Measurements from ENCODE around the gene EPHB6. TPM values are rescaled to one million over a fixed set of nuclear protein-coding genes. Genes with fewer than 3 reads are reported as not detected.

EPHB6 gene
- total RNA-seq, 1 donor from 2014 or later, result under 0.01 TPM

DNA sequence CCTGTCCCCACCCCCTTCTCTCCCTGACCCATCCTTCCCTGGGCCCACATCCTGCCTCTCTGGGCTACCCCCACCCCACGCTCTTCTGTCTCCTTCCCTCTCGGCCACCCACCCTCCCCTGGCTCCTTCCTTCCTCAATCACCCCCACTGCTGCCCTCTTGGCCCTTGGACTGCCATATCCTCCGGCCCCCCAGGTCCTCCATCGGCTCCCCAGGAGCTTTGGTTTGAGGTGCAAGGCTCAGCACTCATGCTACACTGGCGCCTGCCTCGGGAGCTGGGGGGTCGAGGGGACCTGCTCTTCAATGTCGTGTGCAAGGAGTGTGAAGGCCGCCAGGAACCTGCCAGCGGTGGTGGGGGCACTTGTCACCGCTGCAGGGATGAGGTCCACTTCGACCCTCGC lies 10.9 kb downstream of the EPHB6 start:
- no peak for DNase-seq (ENCODE audit: low read depth in 2 of 2)

DNA sequence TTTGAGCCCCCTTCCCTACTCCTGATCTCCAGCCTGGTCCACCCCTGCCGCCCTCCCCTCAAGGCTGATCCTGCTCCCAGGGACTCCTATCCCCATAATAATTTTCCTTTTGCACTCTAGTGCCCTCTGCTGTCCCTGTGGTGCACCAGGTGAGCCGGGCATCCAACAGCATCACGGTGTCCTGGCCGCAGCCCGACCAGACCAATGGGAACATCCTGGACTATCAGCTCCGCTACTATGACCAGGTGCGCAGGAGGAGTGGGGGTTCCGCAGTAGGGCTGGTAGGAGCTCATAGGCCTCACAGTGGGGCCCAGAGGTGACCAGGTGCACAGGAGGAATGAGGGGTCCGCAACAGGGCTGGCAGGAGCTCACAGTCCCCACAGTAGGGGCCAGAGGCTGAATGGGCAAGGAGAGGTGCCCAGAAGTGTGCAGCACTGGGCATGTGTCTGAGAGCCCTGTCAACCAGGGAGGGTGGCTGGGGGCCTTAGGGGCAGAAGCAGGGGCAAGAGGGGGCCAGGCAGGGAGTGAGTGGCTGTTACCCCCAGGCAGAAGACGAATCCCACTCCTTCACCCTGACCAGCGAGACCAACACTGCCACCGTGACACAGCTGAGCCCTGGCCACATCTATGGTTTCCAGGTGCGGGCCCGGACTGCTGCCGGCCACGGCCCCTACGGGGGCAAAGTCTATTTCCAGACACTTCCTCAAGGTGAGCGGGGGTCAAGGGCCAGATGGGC lies 11.7 kb downstream of the EPHB6 start:
- peak; percentile 16 to 49 for DNase-seq (ENCODE audit: low read depth in 2 of 2)

DNA sequence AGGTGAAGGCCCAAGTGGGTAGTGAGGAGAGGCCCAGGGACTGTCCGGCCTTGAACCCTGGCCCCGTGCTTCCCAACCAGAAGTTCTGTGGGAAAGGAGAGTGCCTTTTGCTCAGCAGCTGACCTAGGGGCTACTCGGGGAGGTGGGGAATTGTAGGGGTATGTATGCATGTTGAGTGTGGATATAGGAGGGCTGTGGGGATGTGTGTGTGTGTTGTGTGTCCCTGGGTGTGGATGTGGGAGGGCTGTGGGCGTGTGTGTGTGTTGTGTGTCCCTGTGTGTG lies 12.2 kb downstream of the EPHB6 start:
- DNase-seq (ENCODE audit: low read depth in 2 of 2), result no peak

DNA sequence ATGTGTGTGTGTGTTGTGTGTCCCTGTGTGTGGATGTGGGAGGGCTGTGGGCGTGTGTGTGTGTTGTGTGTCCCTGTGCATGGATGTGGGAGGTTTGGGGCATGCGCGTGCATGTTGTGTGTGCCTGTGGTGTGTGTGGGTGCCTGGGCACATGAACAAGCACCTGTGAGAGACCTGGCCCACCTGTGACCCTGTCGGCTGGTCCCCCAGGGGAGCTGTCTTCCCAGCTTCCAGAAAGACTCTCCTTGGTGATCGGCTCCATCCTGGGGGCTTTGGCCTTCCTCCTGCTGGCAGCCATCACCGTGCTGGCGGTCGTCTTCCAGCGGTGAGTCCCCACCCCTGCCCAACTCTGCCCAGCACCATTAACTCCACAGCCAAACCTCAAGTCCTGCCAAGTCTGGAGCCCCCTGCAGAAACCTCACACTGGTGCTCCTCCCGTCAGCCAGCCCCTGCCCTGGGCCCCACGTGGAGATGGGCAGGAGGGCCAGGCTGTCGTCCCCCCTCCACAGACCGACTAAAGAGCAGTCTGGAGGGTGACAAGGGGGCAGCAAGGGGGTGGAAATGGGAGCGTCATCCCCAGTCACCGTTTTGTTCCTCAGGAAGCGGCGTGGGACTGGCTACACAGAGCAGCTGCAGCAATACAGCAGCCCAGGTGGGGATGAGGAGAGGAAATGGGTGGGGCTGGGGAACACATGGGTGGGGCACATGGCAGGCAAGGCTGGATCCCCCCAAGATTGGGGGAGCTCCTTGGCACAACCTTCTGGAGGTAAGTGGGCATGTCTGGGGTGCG lies 12.7 kb downstream of the EPHB6 start:
- DNase-seq (ENCODE audit: low read depth in 2 of 2), result no peak

- DNase-seq (ENCODE audit: low read depth in 2 of 2), result no peak
Measured at GRCh38 chr7:142868188-142868985, 13.5 kb downstream of the EPHB6 start.

GRCh38 chr7:142868986-142869415 lies 14.1 kb downstream of the EPHB6 start:
- no peak for DNase-seq (ENCODE audit: low read depth in 2 of 2)

DNA sequence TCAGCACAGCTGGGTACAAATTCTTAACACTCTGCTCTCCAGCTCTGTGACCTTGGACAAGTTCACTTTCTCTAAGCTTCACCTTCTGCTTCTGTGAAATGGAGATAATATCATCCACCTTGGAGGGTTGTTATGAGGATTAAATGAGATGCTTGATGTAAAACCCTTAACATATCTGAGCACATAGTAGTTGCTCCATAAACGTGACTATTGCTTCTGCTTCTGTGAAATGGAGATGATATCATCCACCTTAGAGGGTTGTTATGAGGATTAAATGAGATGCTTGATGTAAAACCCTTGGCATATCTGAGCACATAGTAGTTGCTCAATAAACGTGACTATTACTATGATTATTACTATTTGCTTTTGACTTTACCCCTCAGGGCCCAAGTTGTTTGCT lies 14.6 kb downstream of the EPHB6 start:
- DNase-seq (ENCODE audit: low read depth in 2 of 2), result no peak

DNA sequence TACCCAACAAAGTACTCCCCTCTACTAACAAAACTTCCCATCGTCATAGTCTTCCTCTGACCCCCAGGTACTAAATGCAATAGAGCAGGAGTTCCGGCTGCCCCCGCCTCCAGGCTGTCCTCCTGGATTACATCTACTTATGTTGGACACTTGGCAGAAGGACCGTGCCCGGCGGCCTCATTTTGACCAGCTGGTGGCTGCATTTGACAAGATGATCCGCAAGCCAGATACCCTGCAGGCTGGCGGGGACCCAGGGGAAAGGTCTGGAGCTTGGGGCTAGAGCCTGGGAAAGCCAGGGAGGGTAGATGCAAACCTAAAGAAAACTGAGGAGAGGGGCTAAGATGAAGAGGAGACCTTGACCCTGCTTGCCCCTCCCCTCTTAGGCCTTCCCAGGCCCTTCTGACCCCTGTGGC lies 15.3 kb downstream of the EPHB6 start:
- no peak for DNase-seq (ENCODE audit: low read depth in 2 of 2)

- DNase-seq (ENCODE audit: low read depth in 2 of 2), result no peak
Measured at GRCh38 chr7:142870566-142871259, 15.8 kb downstream of the EPHB6 start.

DNA sequence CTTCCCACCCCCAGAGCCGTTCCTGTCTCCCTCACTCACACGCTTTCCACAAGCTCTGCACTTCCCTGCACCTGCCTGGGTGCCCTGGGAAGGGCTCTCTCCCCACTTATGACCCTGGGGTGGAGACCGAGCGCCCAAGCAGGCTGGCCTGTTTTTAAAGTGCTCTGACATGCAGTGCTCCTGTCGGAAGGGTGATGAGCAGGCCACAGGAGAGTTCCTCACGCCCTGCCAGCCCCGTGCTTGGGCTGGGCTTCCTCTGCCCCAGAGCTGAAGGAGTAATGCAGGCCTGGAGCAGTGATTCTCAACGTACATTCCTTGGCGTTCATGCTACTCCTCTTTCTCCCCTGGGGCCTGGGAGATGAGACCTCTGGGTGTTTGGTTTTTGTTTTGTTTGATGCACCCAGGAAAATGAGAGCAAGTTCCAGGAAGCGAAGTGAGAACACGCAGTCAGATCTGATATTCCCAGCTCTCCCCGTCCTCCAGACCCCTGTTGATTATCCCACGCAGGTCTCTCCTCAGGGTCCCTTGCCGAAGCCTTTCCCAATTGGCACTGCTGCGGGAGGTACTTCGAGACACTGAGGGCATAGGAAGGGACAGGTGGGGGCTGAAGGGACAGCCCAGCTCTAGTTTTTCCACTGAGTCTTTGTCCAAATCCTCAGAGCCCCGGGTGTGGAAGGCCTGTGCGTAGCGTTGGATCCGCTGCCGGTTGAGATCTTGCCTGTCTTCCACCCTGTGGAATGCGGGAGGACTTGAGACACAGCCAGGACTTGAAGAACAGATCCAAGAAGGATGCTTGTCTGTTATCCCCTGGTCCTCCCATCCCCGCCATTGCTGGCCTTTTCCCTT lies 16.6 kb downstream of the EPHB6 start:
- DNase-seq (ENCODE audit: low read depth in 2 of 2), result no peak

GRCh38 chr7:142872106-142872675 lies 17.3 kb downstream of the EPHB6 start:
- DNase-seq (ENCODE audit: low read depth in 2 of 2), result no peak

- DNase-seq (ENCODE audit: low read depth in 2 of 2), result no peak
Measured at GRCh38 chr7:142873281-142873784, 18.5 kb downstream of the EPHB6 start.

DNA sequence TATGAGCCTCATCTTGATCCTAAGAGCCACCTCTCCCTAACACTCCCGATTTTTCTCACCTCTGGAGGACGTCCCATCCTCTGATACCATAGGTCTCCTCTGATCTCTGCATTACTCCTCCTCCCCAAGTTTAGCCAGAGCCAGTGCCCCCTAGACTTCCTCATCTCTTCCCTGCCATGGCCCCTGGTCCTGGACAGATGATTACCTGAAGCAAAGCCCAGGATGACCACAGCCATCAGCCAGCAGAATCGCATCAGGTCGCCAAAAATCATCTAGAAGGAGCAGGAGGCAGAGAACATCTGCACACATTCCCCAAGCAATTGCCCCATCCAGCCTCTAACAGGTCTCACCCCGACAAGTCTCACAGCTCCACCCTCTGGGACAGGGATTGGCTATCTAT lies 19.0 kb downstream of the EPHB6 start:
- no peak for DNase-seq (ENCODE audit: low read depth in 2 of 2)

- DNase-seq (ENCODE audit: low read depth in 2 of 2), result no peak
Measured at GRCh38 chr7:142874409-142874808, 19.5 kb downstream of the EPHB6 start.

DNA sequence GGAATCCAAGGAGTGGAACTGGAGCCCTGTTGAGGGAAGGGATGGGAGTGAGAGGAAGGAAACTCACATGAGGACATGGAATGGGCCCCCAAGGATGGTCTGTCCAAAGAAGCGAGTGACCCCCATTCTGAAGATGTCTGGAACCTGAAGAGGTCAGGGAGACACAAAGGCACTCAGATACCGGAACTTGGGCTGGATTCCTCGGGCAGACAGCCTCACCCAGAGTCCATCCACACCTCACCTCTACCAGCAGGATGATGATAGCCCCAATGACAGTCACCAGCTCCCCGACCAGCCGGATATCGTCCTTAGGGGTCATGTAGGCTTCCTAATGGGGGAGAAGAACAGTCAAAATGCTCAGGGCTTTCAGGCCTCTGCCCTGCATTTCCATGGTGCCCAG lies 20.0 kb downstream of the EPHB6 start:
- no peak for DNase-seq (ENCODE audit: low read depth in 2 of 2)

GRCh38 chr7:142875456-142875855 lies 20.6 kb downstream of the EPHB6 start:
- no peak for DNase-seq (ENCODE audit: low read depth in 2 of 2)

DNA sequence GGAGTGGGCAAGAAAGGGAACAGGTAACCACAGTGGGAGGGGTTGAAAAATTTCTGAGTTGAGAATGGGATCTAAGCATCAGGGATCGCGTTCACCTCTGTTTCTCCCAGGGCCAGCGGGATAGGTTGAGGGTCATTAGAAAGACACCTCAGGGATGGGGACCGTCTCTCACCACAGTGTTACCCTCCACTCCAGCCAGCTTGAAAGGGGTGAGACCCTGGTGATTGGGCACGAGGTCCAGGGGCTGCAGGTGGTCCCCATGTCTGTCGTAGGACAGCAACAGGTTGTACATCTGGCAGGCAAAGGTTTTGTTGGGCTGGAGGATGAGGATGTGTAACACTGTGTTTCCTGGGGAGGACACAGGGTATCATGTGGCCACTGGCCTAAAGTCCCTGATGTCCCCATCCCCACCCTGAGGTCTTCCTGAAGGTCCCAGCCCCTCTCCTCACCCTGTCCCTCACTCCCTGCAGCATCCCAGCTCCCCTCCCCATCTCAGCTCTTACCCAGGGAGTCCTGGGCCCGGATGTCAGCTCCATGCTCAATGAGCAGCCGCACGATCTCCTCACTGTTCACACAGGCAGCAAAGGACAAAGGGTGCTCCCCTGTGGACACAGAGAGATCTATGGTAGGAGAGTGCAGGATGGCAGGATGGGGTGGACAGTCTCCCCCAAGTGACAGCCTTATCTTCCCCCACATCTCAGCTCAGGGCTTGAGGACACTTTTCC lies 21.5 kb downstream of the EPHB6 start:
- no peak for DNase-seq (ENCODE audit: low read depth in 2 of 2)

DNA sequence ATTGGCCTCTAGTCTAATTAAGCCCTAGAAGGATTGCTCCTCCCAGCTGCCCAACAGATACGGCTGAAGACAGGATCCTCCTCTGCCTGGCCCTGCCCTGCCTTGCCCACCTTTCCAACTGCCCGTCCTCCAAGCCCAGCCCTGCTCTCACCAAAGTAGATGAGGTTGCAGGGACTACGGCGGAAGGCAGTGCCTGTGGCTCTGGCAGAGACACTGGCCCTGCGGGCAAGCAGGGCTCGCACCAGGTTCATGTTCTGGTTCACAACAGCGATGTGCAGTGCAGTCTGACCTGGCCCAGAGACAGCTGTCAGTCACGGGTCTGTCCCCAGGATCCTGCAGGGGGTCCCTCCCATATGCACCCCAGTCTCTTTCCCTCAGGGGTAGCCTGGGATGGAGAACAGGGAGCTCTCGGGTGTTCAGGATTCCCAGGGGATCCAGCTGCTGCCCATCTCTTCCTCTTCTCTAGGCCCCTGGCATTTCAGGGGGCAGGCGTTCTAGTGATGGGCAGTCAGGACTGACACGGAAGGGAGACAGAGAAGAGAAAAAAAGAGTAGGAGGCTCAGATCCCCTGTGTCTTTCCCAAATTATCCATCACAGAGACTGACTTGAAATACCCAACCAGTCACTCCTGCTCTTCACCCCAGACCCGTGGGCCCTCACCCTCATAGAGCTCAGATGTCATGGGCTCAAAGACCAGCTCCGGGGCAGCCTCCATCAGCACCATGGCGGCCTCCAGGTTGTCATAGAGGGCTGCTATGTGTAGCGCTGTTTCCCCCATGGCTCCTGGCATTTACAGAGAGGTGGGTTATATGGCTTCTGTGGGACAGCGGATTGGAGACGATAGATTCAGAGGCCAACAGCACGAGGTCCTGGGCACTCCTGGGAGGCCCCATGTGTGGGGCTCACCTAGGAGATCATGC lies 22.4 kb downstream of the EPHB6 start:
- no peak for DNase-seq (ENCODE audit: low read depth in 2 of 2)

- DNase-seq (ENCODE audit: low read depth in 2 of 2), result no peak
Measured at GRCh38 chr7:142878315-142878714, 23.4 kb downstream of the EPHB6 start.
